K562 (cell line): ENCODE measurements around the gene ASB7. TPM values are rescaled to one million over a fixed set of nuclear protein-coding genes. Genes with fewer than 3 reads are reported as not detected.

Experiments used
- ARID1B ChIP-seq: fragments of 450-650 bp; IDR thresholded peaks from 2 replicates; pipeline ENCODE4 v1.6.1; 2016; ENCODE audit warnings: antibody characterized with exemption, mild to moderate bottlenecking, inconsistent platforms
- CSDE1 ChIP-seq, 2 experiments: fragments of 450-650 bp; IDR thresholded peaks; 2 replicates each; pipeline ENCODE4 v1.6.1; 2016; ENCODE audit warnings: mild to moderate bottlenecking in 1 of 2
- GABPA ChIP-seq: fragments of 200-800 bp; sonication (Bioruptor generic); conservative IDR thresholded peaks from 2 replicates; pipeline ENCODE4 v1.6.1; 2016; ENCODE audit warnings: low read depth, missing genetic modification characterization, missing compliant biosample characterization
- HMBOX1 ChIP-seq: sonication (generic); IDR thresholded peaks from 2 replicates; pipeline ENCODE4 v1.6.1; 2016
- KDM4B ChIP-seq, 2 experiments: fragments of 450-650 bp in 1 of 2; sonication (generic) in 1 of 2; IDR thresholded peaks; 2 replicates each; pipeline ENCODE4 v1.6.1; 2016 to 2017; ENCODE audit warnings: borderline replicate concordance in 2 of 2, antibody characterized with exemption in 1 of 2, low read depth in 1 of 2, mild to moderate bottlenecking in 1 of 2
- KLF13 ChIP-seq: fragments of 450-650 bp; IDR thresholded peaks from 2 replicates; pipeline ENCODE4 v1.6.1; 2016; ENCODE audit warnings: missing genetic modification characterization, low read depth, mild to moderate bottlenecking, missing compliant biosample characterization, moderate library complexity, borderline replicate concordance
- MAFK ChIP-seq: IDR thresholded peaks from 2 replicates; pipeline ENCODE4 v1.6.1; 2011; ENCODE audit warnings: low read length, improper control_type of control experiment
- MEF2D ChIP-seq: conservative IDR thresholded peaks from 2 replicates; pipeline ENCODE4 v1.6.1; 2016; ENCODE audit warnings: low read depth, missing genetic modification characterization, missing compliant biosample characterization
- MEIS2 ChIP-seq: fragments of 450-650 bp; IDR thresholded peaks from 2 replicates; pipeline ENCODE4 v1.6.1; 2014; ENCODE audit warnings: mild to moderate bottlenecking; ENCODE audit not compliant: partially characterized antibody
- MNT ChIP-seq, 2 experiments: fragments of 450-650 bp; conservative IDR thresholded peaks; 2 replicates each; pipeline ENCODE4 v1.6.1; 2017; ENCODE audit warnings: mild to moderate bottlenecking in 2 of 2, moderate library complexity in 2 of 2
- MXI1 ChIP-seq: IDR thresholded peaks from 2 replicates; pipeline ENCODE4 v1.6.1; 2011; ENCODE audit warnings: low read depth, mild to moderate bottlenecking, improper control_type of control experiment, low read length
- NEUROD1 ChIP-seq: fragments of 150-350 bp; IDR thresholded peaks from 2 replicates; pipeline ENCODE4 v1.6.1; 2014; ENCODE audit warnings: borderline replicate concordance, low read length, low read depth; ENCODE audit not compliant: partially characterized antibody
- PHF8 ChIP-seq: fragments of 200-600 bp; sonication (generic); IDR thresholded peaks from 2 replicates; pipeline ENCODE4 v1.6.1; 2012; ENCODE audit warnings: mixed run types, mild to moderate bottlenecking, inconsistent platforms, low read length, moderate library complexity, borderline replicate concordance
- RB1 ChIP-seq: fragments of 450-650 bp; IDR thresholded peaks from 2 replicates; pipeline ENCODE4 v1.6.1; 2017; ENCODE audit warnings: low read depth, mild to moderate bottlenecking
- SIN3B ChIP-seq: fragments of 450-650 bp; IDR thresholded peaks from 2 replicates; pipeline ENCODE4 v1.6.1; 2017; ENCODE audit warnings: low read depth, mild to moderate bottlenecking, moderate library complexity
- SMAD1 ChIP-seq: fragments of 150-350 bp; IDR thresholded peaks from 2 replicates; pipeline ENCODE4 v1.6.1; 2014; ENCODE audit warnings: low read length, low read depth; ENCODE audit not compliant: partially characterized antibody
- SRF ChIP-seq, 2 experiments: fragments of 250-450, 450-650 bp in 1 of 2; sonication (Bioruptor Pico) in 1 of 2; sonication (generic) in 1 of 2; formaldehyde crosslinking; IDR thresholded peaks; 2 replicates each; pipeline versions ENCODE4 v1.5.0 to v1.5.1; 2020 to 2022; ENCODE audit warnings: mild to moderate bottlenecking in 1 of 2, missing genetic modification reagents in 1 of 2
- TARDBP ChIP-seq: fragments of 450-650 bp; IDR thresholded peaks from 2 replicates; pipeline ENCODE4 v1.6.1; 2016
- TEAD1 ChIP-seq, 2 experiments: fragments of 450-650 bp in 1 of 2; sonication (generic) in 1 of 2; formaldehyde crosslinking; IDR thresholded peaks; 2 replicates each; pipeline versions ENCODE4 v1.4.0 to v1.8.0; 2020 to 2022; ENCODE audit warnings: mild to moderate bottlenecking in 2 of 2, missing genetic modification reagents in 1 of 2
- TOE1 ChIP-seq, 2 experiments: fragments of 450-650 bp in 1 of 2; sonication (generic) in 1 of 2; formaldehyde crosslinking in 1 of 2; IDR thresholded peaks; 2 replicates each; pipeline versions ENCODE4 v1.7.1 to v1.8.0; 2016 to 2022; ENCODE audit warnings: borderline replicate concordance in 2 of 2, mild to moderate bottlenecking in 2 of 2, antibody characterized with exemption in 1 of 2, inconsistent platforms in 1 of 2, low read depth in 1 of 2, missing genetic modification reagents in 1 of 2, moderate library complexity in 1 of 2
- USF2 ChIP-seq: sonication (generic); formaldehyde crosslinking; IDR thresholded peaks from 2 replicates; pipeline ENCODE4 v1.5.0; 2020; ENCODE audit warnings: missing genetic modification reagents
- ZNF121 ChIP-seq: sonication (generic); formaldehyde crosslinking; conservative IDR thresholded peaks from 2 replicates; pipeline ENCODE4 v1.8.0; 2022; ENCODE audit warnings: missing genetic modification reagents
- ZNF347 ChIP-seq: fragments of 450-650 bp; formaldehyde crosslinking; IDR thresholded peaks from 2 replicates; pipeline ENCODE4 v1.4.0; 2020; ENCODE audit warnings: low read depth, mild to moderate bottlenecking, moderate library complexity
- ZNF79 ChIP-seq: fragments of 250-450 bp; sonication (Bioruptor Pico); IDR thresholded peaks from 2 replicates; pipeline ENCODE4 v1.4.0; 2020; ENCODE audit warnings: low read depth, mild to moderate bottlenecking, moderate library complexity
- polyA plus RNA-seq, 8 experiments: library from polyadenylated mRNA; depleted of rRNA in 4 of 8; stranded (reverse) in 5 of 8; unstranded in 3 of 8; fragments of >200 nt; fragmentation: Nextera tagmentation in 2 of 8; fragmentation: Illumina TruSeq in 1 of 8; extraction: Ambion mirVana in 2 of 8; extraction: Trizol in 1 of 8; gene quantifications; 2 replicates each; pipeline versions ENCODE4 v1.2.1 to v1.2.3, GENCODE V29; 2011 to 2014; ENCODE audit warnings: inconsistent platforms in 1 of 8, missing spikeins in 1 of 8
- total RNA-seq, 7 experiments: library from RNA; depleted of rRNA in 6 of 7; stranded (reverse); fragments of >200 nt in 6 of 7; fragmentation: Illumina TruSeq in 2 of 7; extraction: Trizol in 2 of 7; gene quantifications; 2 replicates each; pipeline versions ENCODE4 v1.2.1 to v1.2.3, GENCODE V29; 2011 to 2021; ENCODE audit warnings: low replicate concordance in 1 of 7

ASB7 gene
- total and polyA plus RNA-seq, 9 of the 15 experiments (the other 6 are each of a cell fraction or from before 2014, with no cell fraction given) = 1.8 to 10.1 (median 6.8) TPM

- TF ChIP-seq USF2 (CRISPR knock-in tag) (no peak), MAFK (peak; percentile 14; the same call in 1 of the 2 replicates), NEUROD1 (peak; percentile 49), TARDBP (no peak), ZNF121 (CRISPR knock-in tag) (no peak), MNT (conservative IDR thresholded peaks at IDR 0.05) (peak; percentile 78 to 82), KDM4B (IDR thresholded peaks at IDR 0.05; ENCODE audit: borderline replicate concordance in 2 of 2, low read depth in 1 of 2) (peak in 1 of 2 experiments; percentile 72; a peak in 1 of 4 replicates), SMAD1 (peak; percentile 13), CSDE1 (IDR thresholded peaks at IDR 0.05) (peak in 1 of 2 experiments; percentile 81; a peak in 2 of 4 replicates), HMBOX1 (peak; percentile 73; the same call in 1 of the 2 replicates), TEAD1 (CRISPR knock-in tag; IDR thresholded peaks at IDR 0.05) (0 out of 4 replicates have a peak, but pooled peaks of 1 of the 2 experiments have one; percentile 34), ARID1B (no peak), ZNF347 (CRISPR knock-in tag) (no peak), GABPA (tag) (peak; percentile 39; the same call in 1 of the 2 replicates), RB1 (peak; percentile 46; the same call in 1 of the 2 replicates), SIN3B (peak; percentile 84), TOE1 (IDR thresholded peaks at IDR 0.05; ENCODE audit: borderline replicate concordance) (peak; percentile 65; the same call in 1 of the 2 replicates), TOE1 (CRISPR knock-in tag; IDR thresholded peaks at IDR 0.05; ENCODE audit: borderline replicate concordance, low read depth) (no peak), PHF8 (peak; percentile 64), KLF13 (tag) (no peak), MEIS2 (peak; percentile 87), SRF (CRISPR knock-in tag; IDR thresholded peaks at IDR 0.05) (peak in 1 of 2 experiments; percentile 83; a peak in 2 of 4 replicates), MXI1 (peak; percentile 97), ZNF79 (no peak), MEF2D (tag) (no peak)
Observed at GRCh38 chr15:100602064-100602822, at the start of gene ASB7, which contains the start of gene LINS1 (continued).
